D721Med (cell line): ENCODE data around the gene TP53BP1.

Experiments
- DNase-seq: peaks from one replicate; pipeline ENCODE4 v3.0.0; 2011; ENCODE audit warnings: low spot score; ENCODE audit not compliant: insufficient read length
- FAIRE-seq: peaks from 2 replicates; lab custom pipeline; 2011; peaks lifted over from hg19 to GRCh38; lab: Jason Lieb, UNC
- CTCF ChIP-seq: IDR thresholded peaks from 2 replicates; pipeline ENCODE4 v1.5.1; 2012; ENCODE audit warnings: mild to moderate bottlenecking, control low read depth; ENCODE audit not compliant: insufficient read depth; ENCODE audit errors: missing control alignments

Gene TP53BP1

GRCh38 chr15:43436395-43436794 is 56.6 kb downstream of the TP53BP1 start:
- FAIRE-seq: no peak
- TF ChIP-seq CTCF: no peak
- no peak for DNase-seq

DNA sequence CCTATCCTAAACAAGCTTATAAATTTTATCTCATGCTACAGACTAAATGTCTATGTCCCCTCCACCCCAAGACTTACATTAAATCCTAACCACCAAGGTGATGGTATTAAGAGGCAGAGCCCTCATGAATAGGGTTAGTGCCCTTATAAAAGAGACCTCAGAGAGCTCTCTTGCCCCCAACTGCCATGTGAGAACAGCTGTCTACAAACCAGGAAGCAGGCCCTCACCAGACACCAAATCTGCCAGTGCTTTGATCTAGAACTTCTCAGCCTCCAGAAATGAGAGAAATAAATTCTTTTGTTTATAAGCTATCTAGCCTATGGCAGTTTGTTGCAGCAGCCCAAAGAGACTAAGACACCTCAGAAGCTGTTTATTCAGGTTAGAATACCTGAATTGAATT is 58.5 kb downstream of the TP53BP1 start:
- FAIRE-seq (no peak), DNase-seq (no peak)
- TF ChIP-seq CTCF: no peak

DNA sequence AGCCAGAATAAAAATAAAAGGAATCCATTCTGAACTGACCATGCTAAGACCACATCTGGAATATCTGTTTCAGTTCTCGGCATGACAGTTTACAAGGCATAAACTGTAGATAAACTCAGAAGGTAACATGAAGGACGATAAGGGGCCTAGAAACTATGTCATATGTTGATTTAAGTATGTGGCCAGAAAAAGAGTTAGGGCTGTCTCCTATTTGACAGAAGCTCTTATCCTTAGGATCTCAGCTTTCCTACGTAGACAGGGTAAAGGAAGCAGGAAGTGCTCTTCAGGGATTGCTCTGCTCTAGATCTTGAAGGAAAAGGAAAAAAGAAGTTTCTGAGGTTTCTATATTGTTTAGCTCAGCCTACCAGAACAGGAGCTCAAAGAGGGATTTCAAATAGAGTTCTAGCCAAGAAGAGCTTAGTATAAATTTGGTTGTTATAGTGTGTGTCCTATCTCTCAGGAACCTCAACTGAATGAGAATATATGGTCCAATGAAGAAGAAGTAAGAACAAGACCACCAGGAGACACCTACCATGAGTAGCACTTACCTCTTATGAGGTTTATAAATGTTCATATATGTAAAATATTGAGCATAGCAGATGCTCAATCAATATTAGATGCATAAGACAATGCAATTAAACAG is 59.2 kb downstream of the TP53BP1 start:
- no peak for FAIRE-seq
- TF ChIP-seq CTCF: no peak
- DNase-seq: no peak

- FAIRE-seq (peak; percentile 11), DNase-seq (no peak)
- TF ChIP-seq CTCF: no peak
Measured at GRCh38 chr15:43433165-43433564, 59.8 kb downstream of the TP53BP1 start.

DNA sequence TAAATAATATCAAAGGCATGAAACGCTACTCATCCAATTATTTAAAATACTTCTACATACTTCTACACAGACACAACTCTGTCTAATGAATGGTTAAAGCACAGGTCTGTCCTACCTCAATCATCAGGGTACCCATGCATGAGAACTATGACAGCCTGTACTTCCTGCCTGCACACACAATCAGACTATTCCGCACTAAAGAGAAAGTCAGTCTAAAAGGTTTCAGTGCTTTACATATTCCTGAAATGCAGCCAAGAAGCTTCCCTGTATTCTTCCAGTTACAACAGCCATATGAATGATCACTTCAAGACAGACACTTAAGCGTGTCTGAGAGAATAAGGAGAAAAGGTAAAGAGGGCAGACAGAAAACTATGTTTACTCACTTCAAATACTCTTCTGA is 63.3 kb downstream of the TP53BP1 start:
- no peak for TF ChIP-seq CTCF
- no peak for DNase-seq
- no peak for FAIRE-seq

- FAIRE-seq (no peak), DNase-seq (no peak)
- TF ChIP-seq CTCF: no peak
Measured at GRCh38 chr15:43423793-43424192, 69.2 kb downstream of the TP53BP1 start.

DNA sequence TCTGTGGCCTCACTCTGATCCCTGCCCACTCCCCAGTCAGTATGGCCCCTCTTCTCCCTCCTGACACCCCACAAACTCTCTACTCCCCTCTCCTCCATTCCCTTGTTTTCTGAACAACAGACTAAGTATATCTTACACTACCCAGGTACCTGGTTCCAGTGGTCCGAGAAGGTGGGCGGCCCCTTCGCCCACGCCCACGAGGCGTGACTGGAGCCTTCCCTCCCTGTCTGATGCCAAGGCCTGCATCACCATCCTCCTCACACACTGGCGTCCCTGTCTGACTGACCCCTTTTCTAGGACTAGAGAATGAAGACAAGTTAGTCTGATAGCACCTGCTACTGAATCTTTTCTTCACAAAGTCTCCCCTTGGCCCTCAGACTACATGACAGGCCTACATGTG is 72.1 kb downstream of the TP53BP1 start:
- FAIRE-seq (no peak), DNase-seq (no peak)
- TF ChIP-seq CTCF: no peak
